HCT116 (cell line): ENCODE measurements around the gene GPR84. TPM values are rescaled to one million over a fixed set of nuclear protein-coding genes. Genes with fewer than 3 reads are reported as not detected.
A peak's percentile ranks its signal among the peaks of the same experiment; 100 is the strongest.

Source experiments
- ATAC-seq: fragments of 200-7000 bp; cut with Tn5 transposase; 2 replicates; pipeline ENCODE4 v1.9.1; 2020; ENCODE audit warnings: mild to moderate bottlenecking, moderate library complexity
- BruUV-seq: library from RNA; stranded (reverse); fragments of 400-500 nt; replicated peaks from 2 replicates; lab custom pipeline; 2021; lab: Mats Ljungman, UMichigan
- CTCF ChIA-PET: fragments of 300-600 bp; sonication (Branson Sonifier 250); formaldehyde crosslinking; loops from one replicate; lab custom pipeline; 2021; ENCODE audit warnings: antibody characterized with exemption; lab: Charles Lee
- POLR2A ChIA-PET: fragments of 300-600, 350-600 bp; sonication (Branson Sonifier 250); formaldehyde crosslinking; loops from one replicate; lab custom pipeline; 2021; ENCODE audit warnings: antibody characterized with exemption; lab: Charles Lee
- RAD21 ChIA-PET, 2 experiments: fragments of 300-600 bp; sonication (Branson Sonifier 250); formaldehyde crosslinking; loops; one replicate each; lab custom pipeline; 2023; ENCODE audit warnings: low total read pairs in 2 of 2; ENCODE audit not compliant: uncharacterized antibody in 2 of 2, unreplicated experiment in 2 of 2, low non-redundant PET in 1 of 2; lab: Charles Lee
- DNase-seq: peaks from one replicate; pipeline ENCODE4 v3.0.0-alpha.2; 2010; ENCODE audit warnings: low read depth, low spot score
- H2AFZ ChIP-seq: fragments of 200-600 bp; shearing (Covaris generic), sonication (generic); 2 replicates; pipeline ENCODE4 v1.6.1; 2017; ENCODE audit warnings: low read depth, mixed run types, mixed read lengths, antibody characterized with exemption, low read length; ENCODE audit not compliant: poor library complexity, severe bottlenecking
- H3K27ac ChIP-seq: 2 replicates; pipeline ENCODE4 v1.5.1; 2012; ENCODE audit warnings: low read depth, low read length
- H3K27me3 ChIP-seq: fragments of 200-600 bp; sonication (generic); 2 replicates; pipeline ENCODE4 v1.6.1; 2016; ENCODE audit warnings: mixed run types, low read length, mixed read lengths; ENCODE audit not compliant: insufficient read depth
- H3K36me3 ChIP-seq, 2 experiments: fragments of 200-500 bp in 1 of 2; fragments of 200-600 bp in 1 of 2; sonication (Bioruptor generic) in 1 of 2; sonication (generic) in 1 of 2; 2 replicates each; pipeline versions ENCODE4 v1.5.1 to v1.6.1; 2014 to 2016; ENCODE audit warnings: low read length in 2 of 2, inconsistent platforms in 1 of 2, mixed read lengths in 1 of 2, mixed run types in 1 of 2; ENCODE audit not compliant: insufficient read depth in 2 of 2, control insufficient read depth in 1 of 2
- H3K4me1 ChIP-seq, 2 experiments: fragments of 200-600 bp in 1 of 2; sonication (generic) in 1 of 2; 2 replicates each; pipeline versions ENCODE4 v1.5.1 to v1.6.1; 2012 to 2017; ENCODE audit warnings: low read length in 2 of 2, inconsistent platforms in 1 of 2, mild to moderate bottlenecking in 1 of 2, mixed read lengths in 1 of 2, mixed run types in 1 of 2, moderate library complexity in 1 of 2; ENCODE audit not compliant: insufficient read depth in 2 of 2, control insufficient read depth in 1 of 2
- H3K4me2 ChIP-seq: fragments of 200-600 bp; sonication (generic); 2 replicates; pipeline ENCODE4 v1.6.1; 2017; ENCODE audit warnings: mixed run types, low read length, mixed read lengths
- H3K4me3 ChIP-seq, 2 experiments: fragments of 200-600 bp in 1 of 2; sonication (generic) in 1 of 2; replicated peaks in 1 of 2; 2 replicates each; pipeline ENCODE4 v1.5.1; 2011 to 2016; ENCODE audit warnings: low read length in 2 of 2, control low read depth in 1 of 2, low read depth in 1 of 2, mild to moderate bottlenecking in 1 of 2, mixed read lengths in 1 of 2, mixed run types in 1 of 2
- H3K79me2 ChIP-seq: fragments of 200-600 bp; sonication (generic); 2 replicates; pipeline ENCODE4 v1.6.1; 2017; ENCODE audit warnings: mild to moderate bottlenecking, mixed run types, low read length, moderate library complexity, mixed read lengths; ENCODE audit not compliant: insufficient read depth
- H3K9ac ChIP-seq: fragments of 200-600 bp; sonication (generic); 2 replicates; pipeline ENCODE4 v1.6.1; 2016; ENCODE audit warnings: low read length, mixed read lengths
- H3K9me2 ChIP-seq: fragments of 200-600 bp; sonication (generic), shearing (Covaris generic); 2 replicates; pipeline ENCODE4 v1.6.1; 2017; ENCODE audit warnings: mixed run types, mild to moderate bottlenecking, moderate library complexity; ENCODE audit not compliant: insufficient read depth
- H3K9me3 ChIP-seq, 2 experiments: fragments of 200-500 bp in 1 of 2; fragments of 200-600 bp in 1 of 2; sonication (Bioruptor generic) in 1 of 2; sonication (generic) in 1 of 2; 2 replicates each; pipeline ENCODE4 v1.6.1; 2014 to 2017; ENCODE audit warnings: low read length in 2 of 2, mixed read lengths in 2 of 2, inconsistent platforms in 1 of 2, low read depth in 1 of 2, mild to moderate bottlenecking in 1 of 2, mixed run types in 1 of 2, moderate library complexity in 1 of 2; ENCODE audit not compliant: control insufficient read depth in 1 of 2, insufficient read depth in 1 of 2
- H4K20me1 ChIP-seq: fragments of 200-600 bp; sonication (generic), shearing (Covaris generic); 2 replicates; pipeline ENCODE4 v1.6.1; 2017; ENCODE audit warnings: mixed run types, mild to moderate bottlenecking, moderate library complexity; ENCODE audit not compliant: insufficient read depth
- CEBPB ChIP-seq: IDR thresholded peaks from 2 replicates; pipeline ENCODE4 v1.6.1; 2012; ENCODE audit warnings: low read depth
- CTCF ChIP-seq, 3 experiments: fragments of 200-600 bp in 1 of 3; sonication (generic) in 1 of 3; IDR thresholded peaks in 2 of 3; conservative IDR thresholded peaks in 1 of 3; 2 replicates each; pipeline ENCODE4 v1.5.1; 2012 to 2017; ENCODE audit warnings: low read depth in 2 of 3, low read length in 2 of 3, antibody characterized with exemption in 1 of 3, borderline replicate concordance in 1 of 3, control low read depth in 1 of 3, mild to moderate bottlenecking in 1 of 3, mixed read lengths in 1 of 3, mixed run types in 1 of 3, moderate library complexity in 1 of 3; ENCODE audit not compliant: insufficient read depth in 1 of 3
- EGR1 ChIP-seq: IDR thresholded peaks from 2 replicates; pipeline ENCODE4 v1.6.1; 2012; ENCODE audit warnings: low read depth
- ELF1 ChIP-seq: IDR thresholded peaks from 2 replicates; pipeline ENCODE4 v1.6.1; 2012; ENCODE audit warnings: low read depth, borderline replicate concordance
- EZH2 ChIP-seq: fragments of 200-600 bp; sonication (generic); IDR thresholded peaks from 2 replicates; pipeline ENCODE4 v1.6.1; 2017; ENCODE audit warnings: antibody characterized with exemption, mixed run types
- JUND ChIP-seq: IDR thresholded peaks from 2 replicates; pipeline ENCODE4 v1.6.1; 2012
- MAX ChIP-seq: IDR thresholded peaks from 2 replicates; pipeline ENCODE4 v1.6.1; 2012
- POLR2A ChIP-seq: IDR thresholded peaks from 2 replicates; pipeline ENCODE4 v1.7.0; 2011; ENCODE audit warnings: borderline replicate concordance; ENCODE audit not compliant: insufficient read depth, insufficient read length; ENCODE audit errors: extremely low read depth
- POLR2AphosphoS5 ChIP-seq: IDR thresholded peaks from 2 replicates; pipeline ENCODE4 v1.6.1; 2011; ENCODE audit warnings: mild to moderate bottlenecking, low read depth, low read length, moderate library complexity
- REST ChIP-seq: IDR thresholded peaks from 2 replicates; pipeline ENCODE4 v1.6.1; 2012; ENCODE audit warnings: low read depth
- SP1 ChIP-seq: IDR thresholded peaks from 2 replicates; pipeline ENCODE4 v1.6.1; 2012; ENCODE audit warnings: low read depth
- intact Hi-C: fragments of 100-400 bp; cut with micrococcal nuclease; formaldehyde crosslinking; loops from 2 replicates; pipeline ENCODE4 v1.10.0; 2022
- total RNA-seq: library from RNA; stranded (reverse); gene quantifications from one replicate; pipeline ENCODE4 v1.2.1, GENCODE V29; 2021; ENCODE audit not compliant: unreplicated experiment

GPR84 gene
- total RNA-seq, 1 experiment from 2014 or later, result not detected

GRCh38 chr12:54330442-54330841 is 33.8 kb downstream of the GPR84 start:
- Histone ChIP-seq H3K4me3 (no peak overlapping the region), H3K9ac (peak overlapping the region; percentile 68; the same call in 1 of the 2 replicates), H3K36me3 (peaks cover 6 to 12% of the 10 kb centered on the region in 2 experiments; a peak in 3 of 4 replicates), H3K27ac (no peak overlapping the region), H3K4me2 (peak overlapping the region; percentile 80), H3K9me2 (no peaks in the 10 kb centered on the region), H3K4me1 (peaks cover 45 to 61% of the 10 kb centered on the region in 2 experiments), H3K27me3 (no peaks in the 10 kb centered on the region), H3K79me2 (peaks cover 94% of the 10 kb centered on the region), H4K20me1 (0 out of 2 replicates have a peak, but pooled peaks cover 3% of the 10 kb centered on the region), H2AFZ (no peak overlapping the region), H3K9me3 (no peaks in the 10 kb centered on the region)
- POLR2A ChIA-PET, result no interaction called here
- DNase-seq (no peak), ATAC-seq (no peak)
- CTCF ChIA-PET, result no interaction called here
- RAD21 ChIA-PET, result no interaction called here
- BruUV-seq, result no TSS peak
- intact Hi-C loops, result no loop called here
- TF ChIP-seq MAX, result no peak
- no peak for TF ChIP-seq EGR1

- ATAC-seq (no peak), DNase-seq (no peak)
- RAD21 ChIA-PET, result no interaction called here
- Histone ChIP-seq H3K9me3 (no peaks in the 10 kb centered on the region), H4K20me1 (0 out of 2 replicates have a peak, but pooled peaks cover 3% of the 10 kb centered on the region), H3K9ac (peak overlapping the region; percentile 68), H3K4me1 (peaks cover 41 to 59% of the 10 kb centered on the region in 2 experiments), H3K27me3 (no peaks in the 10 kb centered on the region), H3K27ac (peak overlapping the region; percentile 77; the same call in 1 of the 2 replicates), H3K36me3 (peaks cover 6 to 12% of the 10 kb centered on the region in 2 experiments; a peak in 3 of 4 replicates), H3K9me2 (no peaks in the 10 kb centered on the region), H2AFZ (no peak overlapping the region), H3K4me3 (peak overlapping the region in 1 of 2 experiments; percentile 19; a peak in 1 of 4 replicates), H3K79me2 (peaks cover 92% of the 10 kb centered on the region), H3K4me2 (peak overlapping the region; percentile 80)
- intact Hi-C loops, result loop anchor here (5.0 kb wide), 1 partner anchor 33 kb away; the partner anchor contains the start of gene GPR84
- CTCF ChIA-PET, result no interaction called here
- no TSS peak for BruUV-seq
- POLR2A ChIA-PET, result interaction anchor here (5.9 kb wide), 1 partner anchor 49 kb away, joined by 73 read pairs; the partner anchor contains the start of genes CBX5 and HNRNPA1
- TF ChIP-seq EGR1 (no peak), CTCF (IDR thresholded peaks at IDR 0.05 in 2 of 3, conservative IDR thresholded peaks at IDR 0.05 in 1 of 3; ENCODE audit: borderline replicate concordance in 1 of 3, insufficient read depth in 1 of 3, low read depth in 2 of 3, low read length in 2 of 3) (no peak), POLR2A (no peak), JUND (no peak), MAX (no peak), REST (no peak), POLR2AphosphoS5 (no peak; the same call in 1 of the 2 replicates), CEBPB (no peak), EZH2 (no peak), SP1 (no peak), ELF1 (no peak)
Observed at GRCh38 chr12:54329759-54330158, 34.5 kb downstream of the GPR84 start.
